Stimulated activated naive CD4-positive, alpha-beta T cell (primary cell): ENCODE data around the gene KATNIP.

ENCODE experiments used
- DNase-seq, 6 experiments: peaks; one replicate each; lab custom pipeline; 2025; lab: John Stamatoyannopoulos, UW

KATNIP gene

DNA sequence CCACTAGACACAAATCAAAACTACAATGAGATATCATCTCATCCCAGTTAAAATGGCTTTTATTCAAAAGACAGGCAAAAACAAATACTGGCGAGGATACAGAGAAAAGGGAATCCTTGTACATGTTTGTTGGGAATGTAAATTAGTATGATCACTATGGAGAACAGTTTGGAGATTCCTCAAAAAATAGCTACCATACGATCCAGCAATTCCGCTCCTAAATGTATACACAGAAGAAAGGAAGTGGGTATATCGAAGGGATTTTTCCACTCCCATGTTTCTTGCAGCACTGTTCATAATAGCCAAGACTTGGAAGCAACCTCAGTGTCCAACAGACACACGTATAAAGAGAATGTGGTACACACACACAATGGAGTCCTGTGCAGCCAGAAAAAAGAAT is 35.3 kb downstream of the KATNIP start:
- no peak for DNase-seq

DNA sequence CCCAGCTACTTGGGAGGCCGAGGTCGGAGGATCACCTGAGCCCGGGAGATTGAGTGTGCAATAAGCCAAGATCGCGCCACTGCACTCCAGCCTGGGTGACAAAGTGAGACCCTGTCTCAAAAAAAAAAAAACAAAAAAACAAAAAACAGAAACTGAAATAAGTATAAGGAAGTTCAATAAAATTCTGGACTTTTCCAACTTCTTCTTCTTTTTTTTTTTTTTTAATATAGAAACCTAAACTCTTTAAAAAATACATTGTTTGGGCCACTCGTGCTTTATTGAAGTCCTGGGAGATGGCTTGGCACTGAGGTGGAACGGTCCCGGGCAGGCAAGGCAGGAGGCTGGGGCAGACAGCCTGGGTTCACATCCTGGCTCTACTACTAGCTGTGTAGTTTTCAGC is 36.8 kb downstream of the KATNIP start:
- DNase-seq = no peak

DNA sequence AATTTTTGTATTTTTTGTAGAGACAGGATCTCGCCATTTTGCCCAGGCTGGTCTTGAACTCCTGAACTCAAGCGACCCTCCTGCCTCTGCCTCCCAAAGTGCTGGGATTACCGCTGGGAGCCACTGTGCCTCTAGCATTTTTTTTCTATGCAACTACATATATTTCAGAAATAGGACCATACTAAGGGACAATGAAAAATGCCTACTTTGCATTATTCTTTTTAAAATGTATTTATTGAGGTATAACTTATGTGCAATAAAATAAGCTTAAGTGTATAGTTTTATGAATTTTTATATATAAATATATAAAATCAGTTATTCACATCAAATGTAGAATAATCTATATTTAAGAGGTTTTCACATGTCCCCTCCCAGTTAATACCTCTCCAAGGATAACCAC is 38.1 kb downstream of the KATNIP start:
- DNase-seq = no peak

DNA sequence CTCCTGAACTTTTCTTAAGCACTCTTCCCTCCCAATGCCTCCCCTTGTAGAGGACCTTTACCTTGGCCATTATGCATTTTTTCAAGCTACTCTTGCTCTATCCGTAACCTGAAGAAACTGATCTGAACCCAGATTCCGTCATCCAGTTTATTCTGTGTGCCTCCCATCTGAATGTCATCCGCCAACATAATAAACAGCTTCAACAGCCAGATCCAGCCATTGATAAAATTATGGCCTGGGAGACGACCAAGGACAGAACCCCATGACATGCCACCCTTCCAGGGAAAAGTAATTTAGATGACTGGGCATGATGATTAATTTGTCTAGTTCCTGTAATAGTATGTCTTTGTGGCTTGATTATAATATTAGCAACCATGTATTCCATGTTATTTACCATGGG is 41.9 kb downstream of the KATNIP start:
- no peak for DNase-seq

DNA sequence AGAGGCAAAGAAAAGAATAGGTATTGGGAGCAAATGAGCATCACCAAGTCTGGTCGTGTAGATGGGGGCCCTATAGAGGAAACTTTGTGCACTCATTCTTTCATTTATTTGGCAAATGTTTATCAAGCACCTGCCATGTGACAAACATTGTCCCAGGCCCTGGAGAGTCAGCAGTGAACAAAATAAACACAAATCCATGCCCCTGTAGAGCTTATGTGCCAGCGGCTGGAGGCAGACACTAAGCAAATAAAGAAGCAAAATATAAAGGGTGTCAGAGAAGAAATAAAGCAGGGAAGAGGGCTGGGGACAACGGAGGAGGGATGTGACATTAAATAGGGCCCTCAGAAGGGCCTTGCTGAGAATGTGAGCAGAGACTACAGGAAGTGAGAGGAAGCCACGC is 45.5 kb downstream of the KATNIP start:
- no peak for DNase-seq

DNA sequence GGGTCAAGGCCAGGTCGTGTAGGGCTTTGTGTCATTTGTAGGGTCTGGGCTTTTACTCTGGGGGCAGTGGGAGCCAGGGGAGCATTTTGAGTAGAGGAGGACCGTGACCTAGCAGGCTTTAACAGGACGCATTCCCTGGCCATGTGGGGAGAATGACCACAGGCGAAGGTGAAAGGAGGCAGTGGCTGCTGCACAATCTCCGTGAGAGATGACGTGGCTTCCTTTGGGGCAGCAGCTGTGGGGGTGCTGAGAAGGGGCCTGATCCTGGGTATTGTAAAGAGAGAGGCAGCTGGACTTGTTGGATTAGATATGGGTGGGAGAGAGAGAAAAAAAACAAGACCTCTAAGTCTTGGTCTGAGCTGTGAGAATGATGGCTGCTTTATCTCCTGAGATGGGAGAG is 46.0 kb downstream of the KATNIP start:
- no peak for DNase-seq

DNA sequence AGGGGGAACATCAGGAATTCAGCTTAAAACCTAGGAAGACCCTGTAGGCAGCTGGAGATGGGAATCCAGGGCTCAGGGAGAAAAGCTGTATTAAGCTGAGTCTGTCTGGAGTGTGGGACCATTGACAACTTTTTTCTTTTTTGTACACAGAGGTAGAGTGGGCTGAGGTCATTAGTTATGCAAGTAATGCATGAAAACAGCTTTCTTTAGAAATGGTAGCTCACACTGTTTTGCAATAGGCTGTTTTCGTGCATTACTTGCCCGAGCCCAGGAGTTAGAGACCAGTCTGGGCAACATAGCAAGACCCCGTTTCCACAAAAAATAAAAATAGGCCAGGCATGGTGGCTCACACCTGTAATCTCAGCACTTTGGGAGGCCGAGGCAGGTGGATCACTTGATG is 46.5 kb downstream of the KATNIP start:
- no peak for DNase-seq

DNA sequence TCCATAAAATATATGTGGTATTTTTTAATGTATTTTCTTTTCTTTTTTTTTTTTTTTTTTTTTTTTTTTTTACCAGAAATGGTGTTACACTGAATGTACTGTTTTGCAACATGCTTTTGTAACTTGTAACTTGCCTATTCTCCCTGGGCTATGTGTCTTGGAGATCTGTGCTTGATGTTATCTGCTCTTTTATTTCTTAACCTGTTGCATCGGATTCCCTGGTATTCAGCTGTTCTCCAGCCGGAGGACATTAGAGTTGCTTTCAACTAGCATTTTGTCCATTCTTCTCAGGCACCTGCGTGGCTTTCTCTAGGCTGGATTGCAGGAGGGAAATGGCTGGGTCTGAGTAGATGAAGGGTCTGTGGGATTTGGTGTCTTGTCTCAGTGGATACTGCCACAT is 47.4 kb downstream of the KATNIP start:
- no peak for DNase-seq

DNA sequence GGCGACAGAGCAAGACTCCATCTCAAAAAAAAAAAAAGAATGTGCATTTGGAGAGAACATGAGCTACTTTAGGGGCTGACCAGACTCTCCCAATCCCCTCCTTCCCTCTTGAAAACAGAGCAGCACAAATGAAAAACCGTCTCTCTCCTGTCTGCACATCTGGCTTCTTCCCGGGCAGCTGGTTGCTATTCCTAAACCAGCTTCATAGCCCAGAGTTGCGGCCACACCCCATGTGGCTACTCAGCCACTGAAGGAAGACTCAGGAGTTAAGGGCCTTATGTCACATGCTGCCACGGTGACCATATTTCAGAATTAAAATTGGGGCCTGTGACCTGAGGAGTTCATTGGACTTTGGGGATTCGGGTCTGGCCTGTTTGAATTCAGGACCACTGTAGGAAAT is 48.3 kb downstream of the KATNIP start:
- DNase-seq = no peak

DNA sequence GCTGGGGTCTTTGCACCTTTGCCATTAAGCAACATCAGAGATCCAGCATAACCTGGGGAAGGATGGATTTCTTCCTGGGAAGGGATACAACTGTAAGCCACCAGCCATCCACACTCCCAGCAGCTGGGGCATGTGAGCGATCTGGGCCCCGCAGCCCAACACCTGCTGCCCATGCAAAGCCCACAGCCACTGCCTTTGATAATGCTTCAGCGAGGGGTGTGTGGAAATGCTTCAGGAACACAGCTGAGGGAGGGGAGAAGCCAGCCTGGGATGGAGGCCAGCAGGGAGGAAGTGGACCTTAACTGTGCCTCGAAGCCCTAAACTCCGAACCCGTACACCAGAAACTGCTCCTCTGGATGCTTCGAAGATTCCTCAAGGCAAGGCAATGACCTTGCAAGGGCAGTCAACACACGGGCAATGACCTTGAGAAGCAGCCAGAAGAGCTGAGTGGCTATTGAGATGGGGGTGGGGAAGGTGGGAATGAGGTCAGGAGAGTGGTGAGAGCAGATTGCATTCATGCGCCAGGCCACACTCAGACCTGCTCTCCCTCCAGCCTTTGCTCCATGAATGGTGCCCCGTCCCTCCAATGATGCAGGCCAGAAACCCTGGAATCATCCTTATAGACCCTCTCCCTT is 49.1 kb downstream of the KATNIP start:
- no peak for DNase-seq

DNA sequence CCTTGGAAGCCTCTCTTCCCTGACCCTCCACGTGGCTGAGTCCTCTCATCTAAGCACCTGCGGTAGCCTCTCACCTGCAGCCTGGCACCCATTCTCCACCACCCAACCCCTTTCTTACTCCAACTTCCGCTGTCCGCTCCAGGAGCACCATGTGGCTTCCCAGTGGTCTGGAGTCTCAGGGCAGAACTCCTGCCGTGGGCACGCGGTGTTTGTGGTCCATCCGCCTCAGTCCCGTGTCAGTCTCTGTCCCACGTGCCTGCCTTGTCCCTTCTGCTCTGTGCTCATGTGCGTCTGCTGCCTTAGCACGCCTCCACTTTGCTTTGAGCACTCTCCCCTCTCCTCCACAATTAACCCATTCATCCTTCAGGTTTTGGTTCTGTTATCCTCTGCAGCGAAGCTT is 49.7 kb downstream of the KATNIP start:
- DNase-seq = no peak
